Liver (tissue), 9 donors: ENCODE results near the gene TUBB4B. TPM values are rescaled to one million over a fixed set of nuclear protein-coding genes. Genes with fewer than 3 reads are reported as not detected.

Source experiments
- DNase-seq: peaks from one replicate; pipeline ENCODE4 v3.0.0-alpha.2; 2017; ENCODE audit warnings: low spot score
- H3K27ac ChIP-seq, 2 donors: one replicate each; pipeline ENCODE4 v1.7.0; 2013; ENCODE audit warnings: inconsistent platforms in 2 of 2, low read length in 2 of 2, control low read depth in 1 of 2, low read depth in 1 of 2, mild to moderate bottlenecking in 1 of 2
- H3K27me3 ChIP-seq, 4 donors: one replicate each; pipeline versions ENCODE4 v1.6.1 to v1.7.0; 2013; ENCODE audit warnings: low read length in 3 of 4, inconsistent platforms in 1 of 4, mild to moderate bottlenecking in 1 of 4, moderate library complexity in 1 of 4; ENCODE audit not compliant: control insufficient read depth in 4 of 4, insufficient read depth in 4 of 4
- H3K36me3 ChIP-seq, 4 donors: one replicate each; pipeline versions ENCODE4 v1.6.1 to v1.7.0; 2013; ENCODE audit warnings: low read length in 3 of 4, mild to moderate bottlenecking in 3 of 4, low read depth in 1 of 4, moderate library complexity in 1 of 4; ENCODE audit not compliant: control insufficient read depth in 4 of 4, insufficient read depth in 3 of 4
- H3K4me1 ChIP-seq, 4 donors: one replicate each; pipeline versions ENCODE4 v1.6.1 to v1.7.0; 2013; ENCODE audit warnings: low read length in 3 of 4, mild to moderate bottlenecking in 3 of 4, moderate library complexity in 1 of 4; ENCODE audit not compliant: control insufficient read depth in 4 of 4, insufficient read depth in 4 of 4
- H3K4me3 ChIP-seq, 3 donors: one replicate each; pipeline versions ENCODE4 v1.6.1 to v1.7.0; 2013; ENCODE audit warnings: low read length in 3 of 3, control low read depth in 1 of 3, low read depth in 1 of 3, mild to moderate bottlenecking in 1 of 3
- H3K9ac ChIP-seq, 2 donors: one replicate each; pipeline ENCODE4 v1.7.0; 2013; ENCODE audit warnings: low read length in 2 of 2, mild to moderate bottlenecking in 2 of 2, moderate library complexity in 2 of 2, control low read depth in 1 of 2, low read depth in 1 of 2
- H3K9me3 ChIP-seq, 4 donors: one replicate each; pipeline versions ENCODE4 v1.6.1 to v1.7.0; 2013; ENCODE audit warnings: low read length in 3 of 4; ENCODE audit not compliant: control insufficient read depth in 4 of 4
- EGR1 ChIP-seq, 2 donors: IDR thresholded peaks; 2 replicates each; pipeline ENCODE4 v1.6.1; 2016 to 2018; ENCODE audit warnings: antibody characterized with exemption in 2 of 2, low read depth in 2 of 2
- FOXA1 ChIP-seq: IDR thresholded peaks from 2 replicates; pipeline ENCODE4 v1.6.1; 2016; ENCODE audit warnings: antibody characterized with exemption
- FOXA2 ChIP-seq: IDR thresholded peaks from 2 replicates; pipeline ENCODE4 v1.6.1; 2016; ENCODE audit warnings: antibody characterized with exemption
- GABPA ChIP-seq, 2 donors: IDR thresholded peaks in 1 of 2; conservative IDR thresholded peaks in 1 of 2; 2 replicates each; pipeline ENCODE4 v1.6.1; 2016; ENCODE audit warnings: antibody characterized with exemption in 2 of 2, mild to moderate bottlenecking in 1 of 2, moderate library complexity in 1 of 2
- HNF4G ChIP-seq: IDR thresholded peaks from 2 replicates; pipeline ENCODE4 v1.6.1; 2016; ENCODE audit warnings: antibody characterized with exemption
- JUND ChIP-seq, 2 donors: IDR thresholded peaks; 2 replicates each; pipeline ENCODE4 v1.6.1; 2016; ENCODE audit warnings: antibody characterized with exemption in 2 of 2
- NR2F2 ChIP-seq: IDR thresholded peaks from 2 replicates; pipeline ENCODE4 v1.6.1; 2016; ENCODE audit warnings: antibody characterized with exemption
- RAD21 ChIP-seq, 2 donors: IDR thresholded peaks; 2 replicates each; pipeline ENCODE4 v1.6.1; 2016; ENCODE audit warnings: antibody characterized with exemption in 2 of 2, mild to moderate bottlenecking in 2 of 2
- RXRA ChIP-seq, 2 donors: IDR thresholded peaks; 2 replicates each; pipeline ENCODE4 v1.6.1; 2017 to 2018; ENCODE audit warnings: antibody characterized with exemption in 2 of 2, mild to moderate bottlenecking in 1 of 2
- SP1 ChIP-seq: IDR thresholded peaks from 2 replicates; pipeline ENCODE4 v1.6.1; 2018; ENCODE audit warnings: antibody characterized with exemption, mild to moderate bottlenecking
- TAF1 ChIP-seq: conservative IDR thresholded peaks from 2 replicates; pipeline ENCODE4 v1.6.1; 2016; ENCODE audit warnings: antibody characterized with exemption, mild to moderate bottlenecking
- YY1 ChIP-seq: IDR thresholded peaks from 2 replicates; pipeline ENCODE4 v1.6.1; 2016; ENCODE audit warnings: antibody characterized with exemption, mild to moderate bottlenecking
- WGBS: extraction: QIAGEN DNeasy Blood & Tissue Kit; methylation state at CpG from one replicate; pipeline ENCODE4 v1.1.7; 2013; 5-methylcytosine and 5-hydroxymethylcytosine counted together
- polyA plus RNA-seq, 2 donors: library from polyadenylated mRNA; stranded (reverse) in 1 of 2; unstranded in 1 of 2; fragments of 200-250 nt in 1 of 2; fragments of >200 nt in 1 of 2; fragmentation: Nextera tagmentation in 1 of 2; extraction: Ambion mirVana in 1 of 2; gene quantifications; one replicate each; pipeline versions ENCODE4 v1.2.1 to v1.2.3, GENCODE V29; 2013 to 2015
- total RNA-seq, 2 donors: library from RNA; depleted of rRNA; stranded (reverse); fragments of >200 nt; gene quantifications; one replicate each; pipeline ENCODE4 v1.2.3, GENCODE V29; 2014
- TF ChIP-seq, protein P1 (sequence below): IDR thresholded peaks from 2 replicates; pipeline ENCODE4 v1.6.1; 2016; ENCODE audit warnings: antibody characterized with exemption
- TF ChIP-seq, protein P2 (sequence below): IDR thresholded peaks from 2 replicates; pipeline ENCODE4 v1.6.1; 2016; ENCODE audit warnings: antibody characterized with exemption
- TF ChIP-seq, protein P3 (sequence below): IDR thresholded peaks from 2 replicates; pipeline ENCODE4 v1.6.1; 2016; ENCODE audit warnings: antibody characterized with exemption
- TF ChIP-seq, protein P4 (sequence below): IDR thresholded peaks from 2 replicates; pipeline ENCODE4 v1.6.1; 2016; ENCODE audit warnings: antibody characterized with exemption, mild to moderate bottlenecking
- TF ChIP-seq, protein P5 (sequence below): fragments of 150-350 bp; IDR thresholded peaks from 2 replicates; pipeline ENCODE4 v1.5.1; 2017; ENCODE audit warnings: improper control_type of control experiment, low read depth, low read length; ENCODE audit not compliant: missing input control
- donor health status: healthy.
- donor health status: healthy.
- donor health status: healthy.
- donor health status: healthy.
- donor health status: healthy.

TUBB4B gene
- total and polyA plus RNA-seq, 4 donors: 173 to 199 (median 185) TPM

DNA sequence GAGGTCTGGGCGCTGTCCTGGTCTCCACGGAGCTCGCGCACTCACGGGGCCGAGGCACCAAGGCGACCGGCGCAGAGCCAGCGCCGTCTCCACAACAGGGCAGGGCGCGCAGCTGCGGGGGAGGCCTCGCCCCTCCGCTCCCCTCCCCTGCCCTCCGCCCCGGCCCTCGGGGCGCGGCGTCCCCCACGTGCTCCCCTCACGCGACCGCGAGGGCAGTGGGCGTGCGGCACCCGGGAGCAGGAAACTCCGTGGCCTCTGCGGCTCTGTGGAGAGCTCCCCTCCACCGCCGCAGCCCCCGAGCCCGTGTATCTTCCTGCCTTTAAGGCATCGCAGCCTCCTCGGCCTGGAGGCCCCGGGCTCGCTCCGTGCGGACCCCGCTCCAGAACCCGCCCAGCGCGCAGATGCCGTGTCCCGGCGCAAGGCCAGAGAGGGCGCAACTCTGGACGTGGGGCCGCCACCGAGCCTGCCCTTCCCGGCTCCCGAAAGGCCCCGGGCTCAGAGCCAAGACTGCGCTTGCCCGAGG lies 708 bp upstream of the TUBB4B start:
- H3K27me3 ChIP-seq: no peaks in the 10 kb centered on the region
- H3K4me1 ChIP-seq: peaks cover 8 to 49% (median 21%) of the 10 kb centered on the region in 4 donors
- peak overlapping the region; percentile 74 to 92 for H3K27ac ChIP-seq
- no peaks in the 10 kb centered on the region for H3K9me3 ChIP-seq
- WGBS: under 1% methylated on average over 58 of the region's 58 CpGs
- peak overlapping the region; percentile 43 to 57 (median 49) for H3K4me3 ChIP-seq
- peak; percentile 72 for DNase-seq
- peak overlapping the region in 1 of 2 donors; percentile 38 for H3K9ac ChIP-seq
- no peak for TF ChIP-seq RXRA (IDR thresholded peaks at IDR 0.05)
- TF ChIP-seq TAF1: no peak
- no peak for TF ChIP-seq GABPA (IDR thresholded peaks at IDR 0.05 in 1 of 2, conservative IDR thresholded peaks at IDR 0.05 in 1 of 2)
- TF ChIP-seq, protein P1, sequence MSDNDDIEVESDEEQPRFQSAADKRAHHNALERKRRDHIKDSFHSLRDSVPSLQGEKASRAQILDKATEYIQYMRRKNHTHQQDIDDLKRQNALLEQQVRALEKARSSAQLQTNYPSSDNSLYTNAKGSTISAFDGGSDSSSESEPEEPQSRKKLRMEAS: no peak
- TF ChIP-seq, protein P2, sequence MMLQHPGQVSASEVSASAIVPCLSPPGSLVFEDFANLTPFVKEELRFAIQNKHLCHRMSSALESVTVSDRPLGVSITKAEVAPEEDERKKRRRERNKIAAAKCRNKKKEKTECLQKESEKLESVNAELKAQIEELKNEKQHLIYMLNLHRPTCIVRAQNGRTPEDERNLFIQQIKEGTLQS: no peak
- TF ChIP-seq SP1: no peak
- TF ChIP-seq NR2F2: no peak
- TF ChIP-seq JUND (IDR thresholded peaks at IDR 0.05): no peak
- TF ChIP-seq, protein P3, sequence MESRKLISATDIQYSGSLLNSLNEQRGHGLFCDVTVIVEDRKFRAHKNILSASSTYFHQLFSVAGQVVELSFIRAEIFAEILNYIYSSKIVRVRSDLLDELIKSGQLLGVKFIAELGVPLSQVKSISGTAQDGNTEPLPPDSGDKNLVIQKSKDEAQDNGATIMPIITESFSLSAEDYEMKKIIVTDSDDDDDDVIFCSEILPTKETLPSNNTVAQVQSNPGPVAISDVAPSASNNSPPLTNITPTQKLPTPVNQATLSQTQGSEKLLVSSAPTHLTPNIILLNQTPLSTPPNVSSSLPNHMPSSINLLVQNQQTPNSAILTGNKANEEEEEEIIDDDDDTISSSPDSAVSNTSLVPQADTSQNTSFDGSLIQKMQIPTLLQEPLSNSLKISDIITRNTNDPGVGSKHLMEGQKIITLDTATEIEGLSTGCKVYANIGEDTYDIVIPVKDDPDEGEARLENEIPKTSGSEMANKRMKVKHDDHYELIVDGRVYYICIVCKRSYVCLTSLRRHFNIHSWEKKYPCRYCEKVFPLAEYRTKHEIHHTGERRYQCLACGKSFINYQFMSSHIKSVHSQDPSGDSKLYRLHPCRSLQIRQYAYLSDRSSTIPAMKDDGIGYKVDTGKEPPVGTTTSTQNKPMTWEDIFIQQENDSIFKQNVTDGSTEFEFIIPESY: no peak
- TF ChIP-seq, protein P4, sequence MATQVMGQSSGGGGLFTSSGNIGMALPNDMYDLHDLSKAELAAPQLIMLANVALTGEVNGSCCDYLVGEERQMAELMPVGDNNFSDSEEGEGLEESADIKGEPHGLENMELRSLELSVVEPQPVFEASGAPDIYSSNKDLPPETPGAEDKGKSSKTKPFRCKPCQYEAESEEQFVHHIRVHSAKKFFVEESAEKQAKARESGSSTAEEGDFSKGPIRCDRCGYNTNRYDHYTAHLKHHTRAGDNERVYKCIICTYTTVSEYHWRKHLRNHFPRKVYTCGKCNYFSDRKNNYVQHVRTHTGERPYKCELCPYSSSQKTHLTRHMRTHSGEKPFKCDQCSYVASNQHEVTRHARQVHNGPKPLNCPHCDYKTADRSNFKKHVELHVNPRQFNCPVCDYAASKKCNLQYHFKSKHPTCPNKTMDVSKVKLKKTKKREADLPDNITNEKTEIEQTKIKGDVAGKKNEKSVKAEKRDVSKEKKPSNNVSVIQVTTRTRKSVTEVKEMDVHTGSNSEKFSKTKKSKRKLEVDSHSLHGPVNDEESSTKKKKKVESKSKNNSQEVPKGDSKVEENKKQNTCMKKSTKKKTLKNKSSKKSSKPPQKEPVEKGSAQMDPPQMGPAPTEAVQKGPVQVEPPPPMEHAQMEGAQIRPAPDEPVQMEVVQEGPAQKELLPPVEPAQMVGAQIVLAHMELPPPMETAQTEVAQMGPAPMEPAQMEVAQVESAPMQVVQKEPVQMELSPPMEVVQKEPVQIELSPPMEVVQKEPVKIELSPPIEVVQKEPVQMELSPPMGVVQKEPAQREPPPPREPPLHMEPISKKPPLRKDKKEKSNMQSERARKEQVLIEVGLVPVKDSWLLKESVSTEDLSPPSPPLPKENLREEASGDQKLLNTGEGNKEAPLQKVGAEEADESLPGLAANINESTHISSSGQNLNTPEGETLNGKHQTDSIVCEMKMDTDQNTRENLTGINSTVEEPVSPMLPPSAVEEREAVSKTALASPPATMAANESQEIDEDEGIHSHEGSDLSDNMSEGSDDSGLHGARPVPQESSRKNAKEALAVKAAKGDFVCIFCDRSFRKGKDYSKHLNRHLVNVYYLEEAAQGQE: no peak
- TF ChIP-seq FOXA1: no peak
- TF ChIP-seq, protein P5, sequence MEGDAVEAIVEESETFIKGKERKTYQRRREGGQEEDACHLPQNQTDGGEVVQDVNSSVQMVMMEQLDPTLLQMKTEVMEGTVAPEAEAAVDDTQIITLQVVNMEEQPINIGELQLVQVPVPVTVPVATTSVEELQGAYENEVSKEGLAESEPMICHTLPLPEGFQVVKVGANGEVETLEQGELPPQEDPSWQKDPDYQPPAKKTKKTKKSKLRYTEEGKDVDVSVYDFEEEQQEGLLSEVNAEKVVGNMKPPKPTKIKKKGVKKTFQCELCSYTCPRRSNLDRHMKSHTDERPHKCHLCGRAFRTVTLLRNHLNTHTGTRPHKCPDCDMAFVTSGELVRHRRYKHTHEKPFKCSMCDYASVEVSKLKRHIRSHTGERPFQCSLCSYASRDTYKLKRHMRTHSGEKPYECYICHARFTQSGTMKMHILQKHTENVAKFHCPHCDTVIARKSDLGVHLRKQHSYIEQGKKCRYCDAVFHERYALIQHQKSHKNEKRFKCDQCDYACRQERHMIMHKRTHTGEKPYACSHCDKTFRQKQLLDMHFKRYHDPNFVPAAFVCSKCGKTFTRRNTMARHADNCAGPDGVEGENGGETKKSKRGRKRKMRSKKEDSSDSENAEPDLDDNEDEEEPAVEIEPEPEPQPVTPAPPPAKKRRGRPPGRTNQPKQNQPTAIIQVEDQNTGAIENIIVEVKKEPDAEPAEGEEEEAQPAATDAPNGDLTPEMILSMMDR: no peak
- no peak for TF ChIP-seq RAD21 (IDR thresholded peaks at IDR 0.05)
- TF ChIP-seq HNF4G: no peak
- TF ChIP-seq YY1: no peak
- no peak for TF ChIP-seq EGR1 (IDR thresholded peaks at IDR 0.05; ENCODE audit: low read depth in 2 of 2)
- no peak for TF ChIP-seq FOXA2
- H3K36me3 ChIP-seq: peaks cover 0 to 11% (median 5%) of the 10 kb centered on the region in 4 donors
